Breast epithelium (tissue), 3 donors: ENCODE results near the gene DUSP23.

Source experiments
- CTCF ChIP-seq, 3 donors: fragments of 450-650 bp; IDR thresholded peaks; one replicate each; pipeline ENCODE4 v1.5.1; 2016 to 2017; ENCODE audit warnings: antibody characterized with exemption in 3 of 3, mild to moderate bottlenecking in 3 of 3, moderate library complexity in 3 of 3
- POLR2AphosphoS5 ChIP-seq, 3 donors: sonication (generic); formaldehyde crosslinking; IDR thresholded peaks; one replicate each; pipeline ENCODE4 v1.6.1; 2017; ENCODE audit warnings: antibody characterized with exemption in 3 of 3

- TF ChIP-seq CTCF (IDR thresholded peaks at IDR 0.05) (no peak), POLR2AphosphoS5 (IDR thresholded peaks at IDR 0.05) (no peak)
These were observed 19.6 kb downstream of the DUSP23 start for GRCh38 chr1:159800177-159800930.
